GM12892 (cell line): ENCODE measurements around the gene CYP2C19.

Source experiments
- POLR2A ChIP-seq: IDR thresholded peaks from 2 replicates; pipeline ENCODE4 v1.6.1; 2011; ENCODE audit warnings: low read depth, low read length, control low read depth
- POLR2AphosphoS5 ChIP-seq: IDR thresholded peaks from 2 replicates; pipeline ENCODE4 v1.6.1; 2011; ENCODE audit warnings: low read depth, low read length, control low read depth

- TF ChIP-seq POLR2A (no peak), POLR2AphosphoS5 (no peak)
Observed at GRCh38 chr10:94760586-94761178, 1.8 kb upstream of the CYP2C19 start.
